Measurements from ENCODE around the gene CDSN.

GRCh38 chr6:31165986-31166385 lies 45.7 kb upstream of the CDSN start:
- no peak for TF ChIP-seq POLR2A (IDR thresholded peaks at IDR 0.05)
- no peak for TF ChIP-seq CTCF (IDR thresholded peaks at IDR 0.05)

Data from heart left ventricle (tissue), 13 donors.